ENCODE measurements around the gene ARHGAP5.

The ARHGAP5 gene

DNA sequence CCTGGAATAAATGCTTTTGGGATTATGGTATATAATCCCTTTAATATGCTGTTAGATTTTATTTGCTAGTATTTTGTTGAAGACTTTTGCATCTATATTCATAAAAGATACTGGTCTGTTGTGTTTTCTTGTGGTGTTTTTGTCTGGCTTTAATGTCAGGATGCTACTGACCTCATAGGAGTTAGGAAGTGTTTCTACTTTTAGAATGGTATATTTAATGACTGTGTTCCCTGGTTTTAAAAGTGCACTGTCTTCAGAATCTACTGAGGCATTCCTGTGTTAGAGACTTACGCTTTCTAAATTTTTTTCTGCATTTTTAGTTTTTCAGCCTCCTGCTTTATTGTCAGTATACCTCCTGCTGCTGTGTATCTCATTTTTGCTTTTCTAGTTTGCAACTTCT, 51.6 kb downstream of the ARHGAP5 start:
- TF ChIP-seq ZFP3 (CRISPR knock-in tag; IDR thresholded peaks at IDR 0.05) (no peak), CSDC2 (CRISPR knock-in tag; IDR thresholded peaks at IDR 0.05) (no peak), ZC3H10 (CRISPR knock-in tag; IDR thresholded peaks at IDR 0.05) (no peak), TSHZ2 (CRISPR knock-in tag; IDR thresholded peaks at IDR 0.05) (no peak), PPARA (CRISPR knock-in tag; IDR thresholded peaks at IDR 0.05; ENCODE audit: borderline replicate concordance) (no peak), POU6F1 (CRISPR knock-in tag; IDR thresholded peaks at IDR 0.05; ENCODE audit: borderline replicate concordance, low read depth) (no peak), OSR1 (CRISPR knock-in tag; IDR thresholded peaks at IDR 0.05) (no peak), ARNTL (CRISPR knock-in tag; IDR thresholded peaks at IDR 0.05; ENCODE audit: borderline replicate concordance, low read depth) (no peak), ZNF8 (CRISPR knock-in tag; IDR thresholded peaks at IDR 0.05) (no peak), ZNF70 (CRISPR knock-in tag; IDR thresholded peaks at IDR 0.05) (no peak), CREB5 (CRISPR knock-in tag; IDR thresholded peaks at IDR 0.05; ENCODE audit: low read depth) (no peak), SNAI2 (CRISPR knock-in tag; IDR thresholded peaks at IDR 0.05) (no peak), TCF4 (CRISPR knock-in tag; IDR thresholded peaks at IDR 0.05; ENCODE audit: borderline replicate concordance) (no peak), BACH2 (CRISPR knock-in tag; IDR thresholded peaks at IDR 0.05; ENCODE audit: borderline replicate concordance) (no peak), ESRRG (CRISPR knock-in tag; IDR thresholded peaks at IDR 0.05) (no peak), TOX (CRISPR knock-in tag; IDR thresholded peaks at IDR 0.05; ENCODE audit: borderline replicate concordance) (no peak), PATZ1 (CRISPR knock-in tag; IDR thresholded peaks at IDR 0.05; ENCODE audit: borderline replicate concordance) (no peak), ISL1 (CRISPR knock-in tag; IDR thresholded peaks at IDR 0.05) (no peak), CSRNP3 (CRISPR knock-in tag; IDR thresholded peaks at IDR 0.05) (no peak)
- ATAC-seq, result peak; percentile 51

GRCh38 chr14:32129124-32129523, 52.0 kb downstream of the ARHGAP5 start:
- peak; percentile 85 for ATAC-seq
- TF ChIP-seq ESRRG (CRISPR knock-in tag; IDR thresholded peaks at IDR 0.05), result no peak
- TF ChIP-seq TSHZ2 (CRISPR knock-in tag; IDR thresholded peaks at IDR 0.05), result no peak
- TF ChIP-seq POU6F1 (CRISPR knock-in tag; IDR thresholded peaks at IDR 0.05; ENCODE audit: borderline replicate concordance, low read depth), result no peak
- TF ChIP-seq ZNF8 (CRISPR knock-in tag; IDR thresholded peaks at IDR 0.05), result no peak
- TF ChIP-seq PATZ1 (CRISPR knock-in tag; IDR thresholded peaks at IDR 0.05; ENCODE audit: borderline replicate concordance), result no peak
- no peak for TF ChIP-seq ZNF565 (CRISPR knock-in tag; conservative IDR thresholded peaks at IDR 0.05; ENCODE audit: low read depth)
- no peak for TF ChIP-seq GLIS3 (CRISPR knock-in tag; IDR thresholded peaks at IDR 0.05)
- no peak for TF ChIP-seq CSRNP3 (CRISPR knock-in tag; IDR thresholded peaks at IDR 0.05)
- TF ChIP-seq TCF4 (CRISPR knock-in tag; IDR thresholded peaks at IDR 0.05; ENCODE audit: borderline replicate concordance), result no peak
- TF ChIP-seq ARNTL (CRISPR knock-in tag; IDR thresholded peaks at IDR 0.05; ENCODE audit: borderline replicate concordance, low read depth), result no peak
- TF ChIP-seq CSDC2 (CRISPR knock-in tag; IDR thresholded peaks at IDR 0.05), result no peak
- no peak for TF ChIP-seq OSR1 (CRISPR knock-in tag; IDR thresholded peaks at IDR 0.05)

Data from SK-N-SH treated with all-trans-retinoic acid at 6 μM for 48 hours (cell line).